OCI-LY1 (cell line): ENCODE data around the gene CHST5.
"Not testable (repeated sequence)": the region's sequence is repeated elsewhere in the genome, so short reads cannot be mapped to it uniquely, and the experiment has no call there.

ENCODE experiments used
- H2AFZ ChIP-seq: fragments of 200-600 bp; sonication (generic), shearing (Covaris generic); 2 replicates; pipeline ENCODE4 v1.6.0; 2014; ENCODE audit warnings: antibody characterized with exemption, mild to moderate bottlenecking, low read length
- H3F3A ChIP-seq: fragments of 200-600 bp; sonication (generic), shearing (Covaris generic); 2 replicates; pipeline ENCODE4 v1.6.0; 2014; ENCODE audit warnings: mild to moderate bottlenecking, antibody characterized with exemption, low read length, moderate library complexity; ENCODE audit not compliant: insufficient read depth
- H3K27ac ChIP-seq: fragments of 200-600 bp; sonication (generic); 2 replicates; pipeline ENCODE4 v1.5.1; 2014; ENCODE audit warnings: low read length, mixed run types, mild to moderate bottlenecking, low read depth; ENCODE audit not compliant: poor library complexity, severe bottlenecking
- H3K27me3 ChIP-seq: fragments of 200-600 bp; sonication (generic); 2 replicates; pipeline ENCODE4 v1.6.0; 2014; ENCODE audit warnings: antibody characterized with exemption, mild to moderate bottlenecking, low read length, moderate library complexity; ENCODE audit not compliant: insufficient read depth
- H3K36me3 ChIP-seq: fragments of 200-600 bp; sonication (generic); 2 replicates; pipeline ENCODE4 v1.6.1; 2014; ENCODE audit warnings: mild to moderate bottlenecking, antibody characterized with exemption, low read length, moderate library complexity, mixed read lengths; ENCODE audit not compliant: insufficient read depth
- H3K4me1 ChIP-seq: fragments of 200-600 bp; sonication (generic); 2 replicates; pipeline ENCODE4 v1.5.1; 2014; ENCODE audit warnings: mild to moderate bottlenecking, low read length, moderate library complexity; ENCODE audit not compliant: insufficient read depth, severe bottlenecking
- H3K4me2 ChIP-seq: fragments of 200-600 bp; sonication (generic), shearing (Covaris generic); 2 replicates; pipeline ENCODE4 v1.6.1; 2014; ENCODE audit warnings: low read length
- H3K4me3 ChIP-seq: fragments of 200-600 bp; sonication (generic); 2 replicates; pipeline ENCODE4 v1.5.1; 2014; ENCODE audit warnings: low read length, low read depth, mild to moderate bottlenecking, mixed read lengths; ENCODE audit not compliant: poor library complexity, severe bottlenecking
- H3K79me2 ChIP-seq: fragments of 200-600 bp; shearing (Covaris generic); 2 replicates; pipeline ENCODE4 v1.6.1; 2016; ENCODE audit warnings: mixed run types, low read length, mixed read lengths; ENCODE audit not compliant: insufficient read depth
- H3K9ac ChIP-seq: fragments of 200-600 bp; sonication (generic), shearing (Covaris generic); 2 replicates; pipeline ENCODE4 v1.6.1; 2014; ENCODE audit warnings: mild to moderate bottlenecking, low read length, mixed read lengths
- H3K9me2 ChIP-seq: fragments of 200-600 bp; sonication (generic), shearing (Covaris generic); 2 replicates; pipeline ENCODE4 v1.6.1; 2014; ENCODE audit warnings: low read depth, mild to moderate bottlenecking, low read length, mixed read lengths
- H3K9me3 ChIP-seq: fragments of 200-600 bp; shearing (Covaris generic); 2 replicates; pipeline ENCODE4 v1.6.1; 2014; ENCODE audit warnings: low read length, mixed read lengths
- H4K20me1 ChIP-seq: fragments of 200-600 bp; sonication (generic), shearing (Covaris generic); 2 replicates; pipeline ENCODE4 v1.6.0; 2016; ENCODE audit warnings: mild to moderate bottlenecking, low read length; ENCODE audit not compliant: insufficient read depth
- CTCF ChIP-seq: fragments of 200-600 bp; sonication (generic), shearing (Covaris generic); IDR thresholded peaks from 2 replicates; pipeline ENCODE4 v1.5.1; 2017; ENCODE audit warnings: mild to moderate bottlenecking, antibody characterized with exemption, low read length, moderate library complexity, mixed read lengths
- EZH2 ChIP-seq: fragments of 200-600 bp; sonication (generic), shearing (Covaris generic); IDR thresholded peaks from 2 replicates; pipeline ENCODE4 v1.8.0; 2017; ENCODE audit warnings: borderline replicate concordance, mixed run types, mild to moderate bottlenecking, antibody characterized with exemption, low read length, moderate library complexity, mixed read lengths

Gene CHST5

GRCh38 chr16:75546293-75546692, 10.4 kb upstream of the CHST5 start:
- Histone ChIP-seq H3K9me2 (no peaks in the 10 kb centered on the region), H3K36me3 (no peaks in the 10 kb centered on the region), H3K9ac (no peak overlapping the region), H3K9me3 (no peaks in the 10 kb centered on the region), H2AFZ (no peak overlapping the region), H3F3A (no peaks in the 10 kb centered on the region), H3K4me3 (no peak overlapping the region), H4K20me1 (no peaks in the 10 kb centered on the region), H3K27ac (no peak overlapping the region), H3K4me1 (no peaks in the 10 kb centered on the region), H3K4me2 (no peak overlapping the region), H3K79me2 (no peaks in the 10 kb centered on the region), H3K27me3 (no peaks in the 10 kb centered on the region)
- TF ChIP-seq EZH2 (no peak), CTCF (no peak)

DNA sequence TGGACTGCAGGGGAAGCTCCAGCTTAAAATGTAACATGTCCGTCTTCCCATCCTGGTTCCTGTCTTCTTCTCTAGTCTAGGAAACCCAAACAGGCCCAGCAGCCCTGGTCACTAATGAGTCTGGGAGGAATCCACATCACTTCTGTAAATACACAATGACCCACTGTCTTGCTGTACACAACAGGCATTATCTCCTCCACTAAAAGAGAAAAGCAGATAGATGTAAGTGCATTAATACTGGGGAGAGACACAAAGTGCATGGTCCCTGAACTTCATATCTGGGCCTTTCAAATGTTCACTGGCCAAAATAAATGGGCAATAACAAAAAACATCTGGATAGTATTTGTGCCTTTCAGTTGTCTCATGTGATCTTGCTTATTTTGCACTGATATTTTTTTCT, 10.0 kb upstream of the CHST5 start:
- H4K20me1 ChIP-seq, H3K9ac ChIP-seq, H3K27ac ChIP-seq, H3K9me3 ChIP-seq, H3K79me2 ChIP-seq, H3K4me2 ChIP-seq, H2AFZ ChIP-seq, H3K4me1 ChIP-seq, H3K9me2 ChIP-seq, H3F3A ChIP-seq, H3K36me3 ChIP-seq, H3K27me3 ChIP-seq, H3K4me3 ChIP-seq: not testable (repeated sequence)

DNA sequence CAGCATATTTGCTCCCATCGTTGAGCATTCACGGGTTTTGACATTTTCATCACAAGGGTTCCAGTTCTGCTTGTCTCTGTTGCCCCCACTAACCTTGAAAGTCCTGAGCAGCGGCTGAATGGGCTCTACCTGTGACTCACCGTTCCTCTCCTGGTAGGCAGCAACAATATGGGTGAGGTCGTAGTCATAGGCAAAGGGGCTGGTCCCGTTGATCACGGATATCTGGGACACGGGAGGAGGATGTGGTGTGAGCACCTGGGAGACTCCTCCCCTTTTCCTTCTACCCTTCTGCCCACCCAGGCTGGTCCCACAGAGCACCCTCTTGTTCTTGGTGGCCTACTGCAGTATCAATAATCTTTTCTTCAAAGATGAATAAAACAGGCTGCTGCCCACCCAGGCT, 6.6 kb upstream of the CHST5 start:
- not testable (repeated sequence) for H3K4me2 ChIP-seq, H3K79me2 ChIP-seq, H3K9ac ChIP-seq, H2AFZ ChIP-seq, H3K9me2 ChIP-seq, H3F3A ChIP-seq, H3K27me3 ChIP-seq, H3K9me3 ChIP-seq, H3K27ac ChIP-seq, H4K20me1 ChIP-seq, H3K36me3 ChIP-seq, H3K4me3 ChIP-seq, H3K4me1 ChIP-seq

GRCh38 chr16:75541236-75541635, 5.3 kb upstream of the CHST5 start:
- H3K4me1 ChIP-seq, result no peaks in the 10 kb centered on the region
- TF ChIP-seq EZH2 (no peak), CTCF (no peak)
- H3K27me3 ChIP-seq, result no peaks in the 10 kb centered on the region
- H3K4me2 ChIP-seq, result no peak overlapping the region
- no peak overlapping the region for H3K4me3 ChIP-seq
- no peaks in the 10 kb centered on the region for H3K9me3 ChIP-seq
- H3K9me2 ChIP-seq, result no peaks in the 10 kb centered on the region
- H4K20me1 ChIP-seq, result no peaks in the 10 kb centered on the region
- no peak overlapping the region for H3K27ac ChIP-seq
- H3K79me2 ChIP-seq, result no peaks in the 10 kb centered on the region
- no peaks in the 10 kb centered on the region for H3F3A ChIP-seq
- no peak overlapping the region for H3K9ac ChIP-seq
- no peaks in the 10 kb centered on the region for H3K36me3 ChIP-seq
- no peak overlapping the region for H2AFZ ChIP-seq

GRCh38 chr16:75538882-75539565, 3.1 kb upstream of the CHST5 start:
- H3F3A ChIP-seq, H3K27me3 ChIP-seq, H3K36me3 ChIP-seq, H3K4me3 ChIP-seq, H3K4me2 ChIP-seq, H3K27ac ChIP-seq, H3K9ac ChIP-seq, H2AFZ ChIP-seq, H3K9me2 ChIP-seq, H3K4me1 ChIP-seq, H4K20me1 ChIP-seq, H3K9me3 ChIP-seq, H3K79me2 ChIP-seq: not testable (repeated sequence)
